HG03354 (cell line): ENCODE results near the gene HCST.
"Not testable (repeated sequence)": the region's sequence is repeated elsewhere in the genome, so short reads cannot be mapped to it uniquely, and the experiment has no call there.

Experiments
- ATAC-seq: cut with Tn5 transposase; IDR thresholded peaks from one replicate; pipeline ENCODE4 v1.9.1; 2021; ENCODE audit warnings: mild to moderate bottlenecking; ENCODE audit not compliant: unreplicated experiment, poor library complexity, severe bottlenecking

Gene HCST

GRCh38 chr19:35874392-35874930 lies 27.9 kb upstream of the HCST start:
- no peak for ATAC-seq

- no peak for ATAC-seq
These were observed 23.3 kb upstream of the HCST start for GRCh38 chr19:35879068-35879467.

- no peak for ATAC-seq
These were observed 22.5 kb upstream of the HCST start for GRCh38 chr19:35879770-35880317.

- no peak for ATAC-seq
These were observed 20.1 kb upstream of the HCST start for GRCh38 chr19:35882114-35882832.

- no peak for ATAC-seq
These were observed 18.4 kb upstream of the HCST start for GRCh38 chr19:35883882-35884281.

GRCh38 chr19:35885225-35885738 lies 17.0 kb upstream of the HCST start:
- no peak for ATAC-seq

- ATAC-seq = no peak
These were observed 16.4 kb upstream of the HCST start for GRCh38 chr19:35885904-35886303.

GRCh38 chr19:35887197-35887596 lies 15.1 kb upstream of the HCST start:
- ATAC-seq = no peak

GRCh38 chr19:35888398-35888797 lies 13.9 kb upstream of the HCST start:
- ATAC-seq = no peak

- ATAC-seq = no peak
These were observed 12.8 kb upstream of the HCST start for GRCh38 chr19:35889370-35890112.

GRCh38 chr19:35890113-35890650 lies 12.1 kb upstream of the HCST start:
- no peak for ATAC-seq

GRCh38 chr19:35891819-35892218 lies 10.5 kb upstream of the HCST start:
- not testable (repeated sequence) for ATAC-seq

GRCh38 chr19:35894342-35894741 lies 8.0 kb upstream of the HCST start:
- no peak for ATAC-seq

- ATAC-seq = no peak
These were observed 6.3 kb upstream of the HCST start for GRCh38 chr19:35895911-35896642.

- no peak for ATAC-seq
These were observed 5.7 kb upstream of the HCST start for GRCh38 chr19:35896643-35897040.

- no peak for ATAC-seq
These were observed 4.5 kb upstream of the HCST start for GRCh38 chr19:35897706-35898451.

- ATAC-seq = no peak
These were observed 3.9 kb upstream of the HCST start for GRCh38 chr19:35898499-35898809.

GRCh38 chr19:35899547-35900214 lies 2.6 kb upstream of the HCST start:
- ATAC-seq = peak; percentile 42
